NOMO-1 treated with DMSO at 0.1 percent for 48 hours (cell line): ENCODE results near the gene POLE.

Experiments used
- DNase-seq: peaks from one replicate; lab custom pipeline; 2025; ENCODE audit not compliant: unreplicated experiment; lab: John Stamatoyannopoulos, UW

Gene POLE, protein sequence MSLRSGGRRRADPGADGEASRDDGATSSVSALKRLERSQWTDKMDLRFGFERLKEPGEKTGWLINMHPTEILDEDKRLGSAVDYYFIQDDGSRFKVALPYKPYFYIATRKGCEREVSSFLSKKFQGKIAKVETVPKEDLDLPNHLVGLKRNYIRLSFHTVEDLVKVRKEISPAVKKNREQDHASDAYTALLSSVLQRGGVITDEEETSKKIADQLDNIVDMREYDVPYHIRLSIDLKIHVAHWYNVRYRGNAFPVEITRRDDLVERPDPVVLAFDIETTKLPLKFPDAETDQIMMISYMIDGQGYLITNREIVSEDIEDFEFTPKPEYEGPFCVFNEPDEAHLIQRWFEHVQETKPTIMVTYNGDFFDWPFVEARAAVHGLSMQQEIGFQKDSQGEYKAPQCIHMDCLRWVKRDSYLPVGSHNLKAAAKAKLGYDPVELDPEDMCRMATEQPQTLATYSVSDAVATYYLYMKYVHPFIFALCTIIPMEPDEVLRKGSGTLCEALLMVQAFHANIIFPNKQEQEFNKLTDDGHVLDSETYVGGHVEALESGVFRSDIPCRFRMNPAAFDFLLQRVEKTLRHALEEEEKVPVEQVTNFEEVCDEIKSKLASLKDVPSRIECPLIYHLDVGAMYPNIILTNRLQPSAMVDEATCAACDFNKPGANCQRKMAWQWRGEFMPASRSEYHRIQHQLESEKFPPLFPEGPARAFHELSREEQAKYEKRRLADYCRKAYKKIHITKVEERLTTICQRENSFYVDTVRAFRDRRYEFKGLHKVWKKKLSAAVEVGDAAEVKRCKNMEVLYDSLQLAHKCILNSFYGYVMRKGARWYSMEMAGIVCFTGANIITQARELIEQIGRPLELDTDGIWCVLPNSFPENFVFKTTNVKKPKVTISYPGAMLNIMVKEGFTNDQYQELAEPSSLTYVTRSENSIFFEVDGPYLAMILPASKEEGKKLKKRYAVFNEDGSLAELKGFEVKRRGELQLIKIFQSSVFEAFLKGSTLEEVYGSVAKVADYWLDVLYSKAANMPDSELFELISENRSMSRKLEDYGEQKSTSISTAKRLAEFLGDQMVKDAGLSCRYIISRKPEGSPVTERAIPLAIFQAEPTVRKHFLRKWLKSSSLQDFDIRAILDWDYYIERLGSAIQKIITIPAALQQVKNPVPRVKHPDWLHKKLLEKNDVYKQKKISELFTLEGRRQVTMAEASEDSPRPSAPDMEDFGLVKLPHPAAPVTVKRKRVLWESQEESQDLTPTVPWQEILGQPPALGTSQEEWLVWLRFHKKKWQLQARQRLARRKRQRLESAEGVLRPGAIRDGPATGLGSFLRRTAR (N-terminal part only)

DNA sequence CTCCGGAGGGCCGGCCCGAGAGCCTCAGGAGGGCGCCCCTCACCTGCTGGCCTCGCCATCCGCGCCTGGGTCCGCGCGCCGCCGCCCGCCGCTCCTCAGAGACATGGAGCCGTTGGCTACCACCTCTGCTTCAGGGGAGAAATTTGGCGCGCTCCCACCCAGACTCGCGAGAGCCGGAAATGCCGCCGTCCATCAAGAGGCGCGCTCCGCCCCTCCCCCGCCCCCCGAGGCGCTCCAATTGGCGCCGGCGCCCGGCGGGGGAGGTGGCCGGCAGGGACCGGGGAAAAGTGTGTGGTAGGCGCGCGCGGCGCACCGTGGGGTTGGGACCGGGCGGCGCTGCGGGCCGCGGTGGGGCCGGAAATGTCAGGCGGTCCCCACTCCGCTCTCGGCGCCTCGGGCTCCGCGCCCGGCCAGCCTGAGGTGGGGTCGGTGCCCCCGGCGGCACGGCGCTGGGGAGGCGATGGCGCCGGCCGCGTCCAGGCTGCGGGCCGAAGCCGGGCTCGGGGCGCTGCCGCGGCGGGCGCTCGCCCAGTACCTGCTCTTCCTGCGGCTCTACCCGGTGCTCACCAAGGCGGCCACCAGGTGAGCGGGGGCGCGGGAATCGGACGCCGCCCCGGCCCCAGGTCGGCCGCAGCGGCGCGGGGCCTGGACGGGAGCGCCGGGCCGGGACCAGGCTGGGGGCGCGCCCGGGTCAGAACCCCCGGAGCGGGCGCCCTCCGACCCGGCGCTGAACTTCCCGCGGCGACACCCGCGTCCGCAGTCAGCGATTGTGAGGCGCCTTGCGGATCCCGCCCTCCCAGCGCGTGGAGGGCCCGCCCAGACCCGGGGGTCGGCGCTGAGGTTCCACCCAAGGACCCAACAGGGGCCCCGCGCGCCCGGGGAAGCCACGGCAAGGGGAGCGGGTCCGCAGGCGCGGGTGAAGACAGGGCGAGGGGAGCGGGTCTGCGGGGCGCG is at the start of gene POLE, which contains the start of gene PXMP2:
Gene POLE, minus strand, starts transcription at position 132 of the 954 bp plus-strand sequence. Its CDS starts 27 bp downstream, at position 105.
Gene PXMP2, plus strand, starts transcription at position 377 of the 954 bp plus-strand sequence. Its CDS starts 84 bp downstream, at position 461.
- peak; percentile 88 for DNase-seq

GRCh38 chr12:132736913-132737312 is 49.8 kb upstream of the POLE start:
- DNase-seq, result no peak

- DNase-seq, result no peak
Measured at GRCh38 chr12:132736378-132736777, 49.2 kb upstream of the POLE start.

DNA sequence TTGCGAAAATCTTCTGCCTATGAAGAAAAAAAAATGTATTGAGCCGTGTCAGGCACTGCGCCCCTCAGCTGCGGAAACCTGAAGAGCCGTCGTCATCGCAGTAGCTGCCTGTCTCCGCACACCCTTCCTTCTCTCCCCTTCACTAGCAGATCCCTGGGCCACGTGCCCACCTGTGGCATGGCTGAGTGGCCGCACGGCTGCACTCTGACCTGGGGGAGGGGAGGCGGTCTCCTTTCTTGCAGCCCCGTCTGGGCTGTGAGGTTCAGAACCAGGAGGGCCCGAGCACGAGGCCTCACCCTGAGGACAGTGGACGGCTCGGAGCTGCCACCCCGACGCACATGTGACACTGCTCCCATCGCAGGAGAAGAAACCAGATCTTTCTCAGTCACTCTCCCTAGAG is 48.4 kb upstream of the POLE start:
- no peak for DNase-seq

DNA sequence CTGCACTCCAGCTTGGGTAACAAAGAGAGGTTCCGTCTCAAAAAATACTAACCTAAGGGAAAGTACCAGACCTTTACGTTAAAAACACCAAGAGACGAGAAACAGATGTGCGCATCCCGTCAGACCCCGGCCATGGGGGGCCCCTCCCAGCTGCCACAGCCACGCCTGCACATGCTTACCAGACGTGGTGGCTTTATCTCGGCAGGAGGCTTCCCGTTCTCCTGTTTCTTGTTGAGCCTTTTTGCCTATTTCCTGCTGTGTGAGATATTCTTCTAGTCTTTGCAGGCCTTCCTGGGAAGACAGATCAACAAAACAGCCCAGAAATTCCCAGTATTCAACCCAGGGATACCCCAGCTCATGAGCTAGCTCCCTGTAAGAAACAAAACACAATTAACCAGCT is 47.1 kb upstream of the POLE start:
- no peak for DNase-seq

DNA sequence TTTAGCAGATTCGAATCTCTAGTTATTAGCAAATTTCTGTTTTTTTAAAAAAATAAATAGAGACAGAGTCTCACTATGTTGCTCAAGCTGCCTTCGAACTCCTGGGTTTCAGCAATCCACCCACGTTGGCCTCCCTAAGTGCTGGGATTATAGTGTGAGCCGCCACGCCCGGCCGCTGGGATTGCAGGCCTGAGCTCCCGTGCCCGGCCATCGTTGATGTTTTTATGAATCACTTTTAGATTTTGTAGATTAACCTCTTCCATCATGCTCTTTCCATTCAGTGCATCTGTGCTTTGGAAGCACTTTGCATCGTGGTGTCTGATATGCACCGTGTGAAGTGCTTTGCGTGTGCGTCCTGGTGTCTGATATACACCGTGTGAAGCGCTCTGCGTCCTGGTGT is 44.4 kb upstream of the POLE start:
- no peak for DNase-seq

GRCh38 chr12:132730353-132730752 is 43.2 kb upstream of the POLE start:
- no peak for DNase-seq

DNA sequence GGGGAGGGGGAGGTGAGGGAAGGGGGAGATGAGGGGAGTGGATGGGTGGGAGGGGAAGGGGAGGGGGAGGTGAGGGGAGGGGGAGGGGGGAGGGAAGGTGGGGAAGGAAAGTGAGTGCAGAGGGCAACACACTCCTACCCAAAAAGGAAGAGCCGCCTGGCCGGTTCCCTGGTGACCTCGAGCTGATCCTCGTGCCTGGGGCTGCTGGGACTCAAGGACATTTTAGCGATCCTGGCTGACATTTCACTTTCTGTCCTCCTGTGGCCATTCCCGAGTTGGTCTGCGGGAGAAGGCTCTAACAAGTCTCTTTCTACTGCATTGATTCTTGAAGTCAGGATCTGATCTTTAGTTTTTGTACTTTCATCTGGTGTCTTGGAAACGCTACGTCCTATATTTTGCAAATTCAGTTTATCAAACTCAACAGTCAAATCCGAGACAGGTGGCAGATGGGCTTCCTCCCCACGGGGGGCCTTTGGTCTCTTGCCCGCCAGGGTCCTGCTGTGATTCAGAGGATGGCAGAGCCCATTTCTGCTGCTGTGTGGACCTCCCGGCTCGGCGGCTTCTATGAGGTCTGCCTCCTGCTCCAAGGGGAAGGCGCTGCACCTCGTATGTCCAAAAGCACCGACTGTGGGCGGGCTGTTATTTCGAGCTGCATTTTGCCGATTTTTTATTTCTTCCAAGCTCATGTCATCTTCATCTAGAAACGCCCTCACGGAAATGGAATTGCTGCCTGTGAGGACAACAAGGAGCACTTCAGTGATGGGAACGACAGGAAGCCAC is 42.6 kb upstream of the POLE start:
- DNase-seq, result no peak

DNA sequence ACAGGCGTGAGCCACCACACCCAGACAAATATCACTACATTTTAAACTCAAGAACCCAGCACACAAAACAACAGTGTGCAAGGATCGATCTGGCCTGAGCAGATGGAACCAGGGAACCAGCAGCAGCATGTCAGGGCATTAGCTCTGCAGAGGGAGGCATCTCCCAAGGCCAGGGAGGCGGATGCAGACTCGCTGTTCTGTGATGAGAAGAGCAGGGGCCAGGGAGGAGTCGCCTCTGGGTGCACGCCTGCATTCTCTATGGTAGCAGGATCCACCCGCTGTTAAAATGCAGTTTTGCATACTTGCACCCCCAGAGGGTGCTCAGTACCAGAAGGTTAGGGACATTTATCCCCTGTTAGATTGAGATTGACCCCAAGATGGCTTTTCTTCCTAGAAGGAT is 41.4 kb upstream of the POLE start:
- DNase-seq, result no peak

GRCh38 chr12:132727091-132727794 is 40.1 kb upstream of the POLE start:
- DNase-seq, result no peak

DNA sequence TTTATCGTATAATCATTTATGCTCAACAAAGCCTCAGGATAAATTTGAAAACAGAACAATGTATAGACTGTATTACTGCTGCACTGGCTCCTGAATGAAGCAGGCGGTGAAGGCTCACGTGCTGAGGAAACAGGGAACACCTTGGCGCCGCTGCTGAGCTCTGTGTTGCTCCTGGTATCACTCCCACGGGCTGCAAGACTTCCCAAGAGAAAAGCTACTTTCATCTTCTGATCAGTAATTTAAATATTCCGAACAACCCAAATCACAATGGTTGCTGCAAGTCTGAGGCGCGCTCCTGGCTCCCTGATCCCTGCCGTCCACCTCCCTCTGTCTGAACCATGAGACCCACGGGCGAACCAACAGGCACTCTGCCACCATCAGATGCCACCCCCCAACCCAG is 39.2 kb upstream of the POLE start:
- DNase-seq, result no peak

- DNase-seq, result no peak
Measured at GRCh38 chr12:132724506-132725241, 37.5 kb upstream of the POLE start.

- no peak for DNase-seq
Measured at GRCh38 chr12:132723764-132724140, 36.6 kb upstream of the POLE start.

GRCh38 chr12:132723015-132723763 is 36.0 kb upstream of the POLE start:
- no peak for DNase-seq

DNA sequence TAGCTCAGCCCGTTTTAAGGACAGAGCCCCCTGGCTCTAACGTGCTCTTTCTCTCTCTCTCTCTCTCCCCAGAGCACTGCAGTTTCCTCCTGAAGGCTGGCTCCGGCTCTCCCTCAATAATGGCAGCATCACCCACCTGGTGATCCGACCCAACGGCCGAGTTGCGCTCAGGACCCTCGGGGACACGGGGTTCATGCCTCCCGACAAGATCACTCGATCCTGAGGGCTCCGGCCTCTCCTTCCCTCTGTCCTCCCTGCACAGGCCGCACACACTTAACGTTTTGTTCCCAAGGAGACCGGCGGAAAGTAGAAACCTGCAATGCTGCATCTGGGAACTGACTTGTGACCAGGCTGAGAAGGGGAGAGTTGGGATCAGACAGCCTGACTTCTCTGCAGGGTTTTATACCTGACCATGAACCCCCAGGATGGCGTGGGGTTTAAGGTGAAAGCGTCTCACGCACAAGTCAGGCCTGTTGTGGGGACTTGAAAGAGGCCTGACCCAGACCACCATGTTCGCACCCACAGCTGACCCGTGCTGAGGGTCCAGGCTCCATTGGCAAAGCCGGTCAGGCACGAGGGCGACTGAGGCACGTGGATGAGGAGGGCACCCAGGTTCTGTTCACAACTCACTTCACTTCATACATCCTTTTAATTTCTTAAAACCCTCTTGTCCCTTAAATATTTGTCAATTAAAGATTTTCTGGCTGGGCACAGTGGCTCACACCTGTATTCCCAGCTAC is 33.6 kb upstream of the POLE start:
- DNase-seq, result no peak

GRCh38 chr12:132719954-132720324 is 32.8 kb upstream of the POLE start:
- DNase-seq, result no peak
